ENCODE measurements around the gene PPP1R12C.
"Not testable (repeated sequence)": the region's sequence is repeated elsewhere in the genome, so short reads cannot be mapped to it uniquely, and the experiment has no call there.

The PPP1R12C gene

DNA sequence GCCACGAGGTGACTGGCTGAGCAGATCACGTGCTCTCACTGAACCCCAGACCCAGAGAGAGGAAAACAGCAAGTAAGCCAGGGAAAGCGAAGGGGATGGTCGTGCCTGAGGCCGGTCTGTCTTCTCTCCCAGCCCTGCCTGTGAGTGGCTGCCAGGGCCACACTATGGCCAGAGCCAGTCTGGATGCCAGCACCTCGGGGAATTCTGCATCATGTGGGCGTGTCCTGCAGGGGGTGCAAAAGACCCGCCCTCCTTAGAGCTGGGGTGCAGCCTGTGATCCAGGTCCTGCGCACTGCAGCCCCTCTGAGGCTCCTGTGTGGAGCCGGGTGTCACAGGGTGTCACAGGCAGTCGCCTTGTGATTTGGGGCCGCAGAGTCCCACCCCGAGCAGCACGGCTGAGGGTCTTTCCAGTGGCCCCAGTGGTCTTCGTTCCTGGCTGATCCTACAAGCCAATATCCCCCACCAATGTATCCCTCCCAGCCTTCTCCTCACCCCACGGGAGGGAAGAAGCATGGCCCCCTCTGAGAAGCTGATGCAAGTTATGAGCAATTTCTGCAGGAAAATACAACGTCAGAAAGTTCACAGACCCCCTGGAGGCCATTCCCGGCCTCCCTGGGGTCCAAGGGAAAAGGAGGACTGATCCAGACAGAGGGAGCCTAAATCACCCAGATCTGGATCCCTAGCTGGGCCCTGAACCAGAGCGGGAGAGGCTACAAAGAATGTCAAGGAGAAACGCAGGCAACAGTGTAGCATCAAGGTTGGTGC, 7.7 kb downstream of the PPP1R12C start:
- DNase-seq: no peak

DNA sequence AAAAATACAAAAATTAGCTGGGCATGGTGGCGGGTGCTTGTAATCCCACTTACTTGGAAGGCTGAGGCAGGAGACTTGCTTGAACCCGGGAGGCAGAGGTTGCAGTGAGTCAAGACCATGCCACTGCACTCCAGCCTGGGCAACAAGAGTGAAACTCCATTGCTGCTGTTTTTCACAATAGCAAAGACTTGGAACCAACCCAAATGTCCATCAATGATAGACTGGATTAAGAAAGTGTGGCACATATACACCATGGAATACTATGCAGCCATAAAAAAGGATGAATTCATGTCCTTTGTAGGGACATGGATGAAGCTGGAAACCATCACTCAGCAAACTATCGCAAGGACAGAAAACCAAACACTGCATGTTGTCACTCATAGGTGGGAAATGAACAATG, 10.2 kb downstream of the PPP1R12C start:
- DNase-seq: not testable (repeated sequence)

DNA sequence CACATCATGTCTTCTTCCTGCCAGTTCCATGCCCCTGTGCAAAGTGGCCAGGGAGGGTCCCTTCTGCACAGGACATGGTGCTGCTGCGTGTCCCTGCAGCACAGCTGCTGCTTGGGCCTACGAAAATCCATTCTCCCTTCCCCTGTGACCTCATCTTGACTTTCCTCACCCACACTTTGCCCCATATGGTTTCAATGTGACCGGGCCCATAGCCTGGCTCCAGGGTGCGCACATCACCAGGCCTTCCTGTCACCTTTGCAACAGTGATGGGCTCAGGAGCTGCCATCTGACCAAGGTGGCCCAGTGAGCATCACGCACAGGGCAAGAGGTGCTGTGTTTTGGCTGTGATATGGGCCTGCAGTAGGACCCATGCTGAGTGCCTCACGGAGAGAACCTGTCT, 10.8 kb downstream of the PPP1R12C start:
- no peak for DNase-seq

DNA sequence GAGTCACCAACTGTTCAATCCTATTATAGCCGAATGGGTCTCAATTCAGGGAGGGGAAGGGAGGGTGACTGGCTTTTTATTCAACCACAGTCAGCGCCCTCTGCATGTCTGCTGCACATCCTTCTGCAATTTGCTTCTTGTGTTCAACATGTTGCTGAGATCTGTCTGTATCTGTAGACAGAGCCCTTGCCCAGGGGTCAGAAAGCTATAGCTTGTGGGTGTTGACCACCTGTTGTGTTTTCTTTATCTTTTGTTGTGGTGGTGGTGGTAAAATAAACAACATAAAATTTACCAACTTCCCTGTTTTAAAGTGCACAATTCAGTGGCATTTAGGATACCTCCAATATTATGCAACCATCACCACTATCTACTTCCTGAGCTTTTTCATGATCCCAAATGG, 12.2 kb downstream of the PPP1R12C start:
- DNase-seq: no peak

DNA sequence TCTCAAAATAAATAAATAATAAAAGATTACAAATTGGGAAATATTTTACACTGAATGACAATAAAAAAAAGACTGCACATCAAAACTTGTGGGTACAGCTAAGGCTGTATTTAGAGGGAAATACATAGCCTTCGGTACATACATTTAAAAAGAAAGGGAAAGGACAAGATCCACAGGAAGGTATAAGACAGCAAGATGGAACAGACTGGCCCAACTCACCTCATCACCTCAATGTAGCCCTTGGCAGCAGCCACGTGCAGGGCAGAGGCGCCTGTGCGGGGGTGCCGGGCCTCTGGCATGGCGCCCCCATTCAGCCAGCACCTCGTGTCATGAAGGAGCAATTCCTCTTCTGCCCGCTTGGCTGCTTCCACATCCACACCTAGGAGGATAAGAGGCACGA, 14.2 kb downstream of the PPP1R12C start:
- DNase-seq: no peak

DNA sequence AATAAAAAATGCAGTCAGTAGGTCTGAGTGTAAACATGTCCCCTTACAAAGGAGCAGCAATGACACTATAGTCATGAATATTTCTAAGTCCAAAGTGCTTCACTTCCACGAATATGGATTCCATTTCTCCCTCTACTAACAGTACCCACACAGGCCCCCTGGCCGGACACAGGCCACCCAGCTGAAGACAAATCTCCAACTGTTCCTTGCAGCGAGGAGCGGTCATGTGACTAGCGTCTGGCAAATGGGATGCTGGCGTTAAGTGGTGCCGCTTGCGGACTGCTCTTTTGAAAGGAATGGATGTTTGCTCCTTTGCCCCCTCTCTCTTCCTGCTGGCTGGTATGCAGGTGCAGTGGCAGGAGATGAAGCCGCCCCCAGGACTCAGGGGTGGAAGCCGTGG, 16.2 kb downstream of the PPP1R12C start:
- DNase-seq: no peak

DNA sequence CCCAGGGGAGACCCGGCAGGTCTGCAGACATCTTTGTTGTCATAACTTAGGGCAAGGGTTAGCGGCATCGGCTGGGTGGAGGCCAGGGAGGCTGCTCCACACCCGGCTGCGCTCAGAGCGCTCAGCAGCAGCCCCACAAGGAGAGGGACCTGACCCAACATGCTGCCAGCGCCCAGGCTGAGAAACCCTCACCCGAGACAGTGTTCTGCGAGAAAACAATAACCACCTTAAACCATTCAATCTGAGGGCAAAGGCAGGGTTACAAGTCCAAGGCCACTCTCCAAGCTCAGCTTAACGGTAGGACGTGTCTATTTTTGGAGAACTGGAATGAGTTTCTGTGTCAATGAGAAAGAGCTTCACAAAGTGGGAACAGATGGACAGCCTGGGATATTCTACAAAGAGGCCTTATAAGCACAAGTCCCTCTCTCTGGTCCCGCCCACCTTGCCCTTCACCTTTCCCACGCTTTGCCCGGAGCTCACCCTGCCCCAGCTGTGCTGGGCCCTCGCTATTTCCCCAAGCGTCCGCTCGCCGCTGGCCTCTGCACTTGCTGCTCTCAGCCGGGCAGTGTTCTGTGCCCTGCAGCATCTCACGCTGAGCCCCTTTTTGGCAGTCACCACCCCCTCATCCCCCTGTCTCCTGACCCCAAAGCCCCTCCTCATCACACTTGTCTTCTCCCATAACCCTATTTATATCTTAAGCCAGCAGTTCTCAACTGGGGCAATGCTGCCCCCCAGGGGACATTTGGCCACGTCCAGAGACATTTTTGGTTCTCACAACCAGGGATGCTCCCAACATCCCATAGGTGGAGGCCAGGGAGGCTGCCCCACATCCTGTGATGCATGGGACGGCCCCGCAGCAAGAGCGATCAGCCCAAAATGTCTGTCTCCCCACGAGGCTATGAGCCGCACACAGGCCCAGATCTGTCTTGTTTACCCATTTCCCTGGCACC, 17.6 kb downstream of the PPP1R12C start:
- DNase-seq: no peak

DNA sequence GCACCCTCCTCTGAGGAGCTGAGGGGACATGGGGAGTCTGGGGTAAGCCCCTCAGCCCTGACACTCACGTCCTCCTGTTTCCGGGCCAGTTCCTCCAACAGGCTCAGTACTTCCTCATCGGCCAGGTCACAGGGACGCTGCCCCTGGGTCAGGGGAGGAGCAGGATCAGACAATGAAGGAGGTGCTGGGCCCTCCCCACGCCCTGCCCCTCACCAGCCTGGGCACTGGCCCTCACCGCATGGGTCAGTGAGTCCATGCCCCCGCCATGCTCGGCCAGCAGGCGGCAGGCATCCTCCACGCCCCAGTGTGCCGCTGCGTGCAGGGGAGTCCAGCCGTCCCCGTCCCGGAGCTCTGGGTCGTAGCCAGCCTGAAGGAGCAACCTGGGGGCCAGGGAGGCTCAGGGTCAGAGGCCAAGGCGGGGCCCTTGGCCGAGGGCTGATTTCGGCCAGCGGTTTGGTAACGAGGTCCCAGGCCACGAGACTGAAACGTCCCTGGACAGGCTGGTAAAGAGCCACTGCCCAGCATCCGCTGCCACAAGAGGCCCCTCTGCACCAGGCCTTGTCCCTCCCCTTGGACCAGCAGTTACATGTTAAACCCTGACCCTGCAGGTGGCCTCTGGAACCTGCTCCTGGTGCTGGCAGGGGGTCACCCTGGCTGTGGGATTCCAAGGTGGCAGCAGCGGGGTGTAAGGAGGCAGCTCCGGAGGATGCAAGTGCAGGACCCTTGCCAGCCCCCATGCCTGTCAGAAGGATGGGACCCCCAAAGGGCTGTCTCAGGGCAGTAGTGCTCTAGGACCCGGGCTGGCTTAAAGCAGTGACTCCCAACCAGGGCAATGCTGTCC, 18.5 kb downstream of the PPP1R12C start:
- no peak for DNase-seq

DNA sequence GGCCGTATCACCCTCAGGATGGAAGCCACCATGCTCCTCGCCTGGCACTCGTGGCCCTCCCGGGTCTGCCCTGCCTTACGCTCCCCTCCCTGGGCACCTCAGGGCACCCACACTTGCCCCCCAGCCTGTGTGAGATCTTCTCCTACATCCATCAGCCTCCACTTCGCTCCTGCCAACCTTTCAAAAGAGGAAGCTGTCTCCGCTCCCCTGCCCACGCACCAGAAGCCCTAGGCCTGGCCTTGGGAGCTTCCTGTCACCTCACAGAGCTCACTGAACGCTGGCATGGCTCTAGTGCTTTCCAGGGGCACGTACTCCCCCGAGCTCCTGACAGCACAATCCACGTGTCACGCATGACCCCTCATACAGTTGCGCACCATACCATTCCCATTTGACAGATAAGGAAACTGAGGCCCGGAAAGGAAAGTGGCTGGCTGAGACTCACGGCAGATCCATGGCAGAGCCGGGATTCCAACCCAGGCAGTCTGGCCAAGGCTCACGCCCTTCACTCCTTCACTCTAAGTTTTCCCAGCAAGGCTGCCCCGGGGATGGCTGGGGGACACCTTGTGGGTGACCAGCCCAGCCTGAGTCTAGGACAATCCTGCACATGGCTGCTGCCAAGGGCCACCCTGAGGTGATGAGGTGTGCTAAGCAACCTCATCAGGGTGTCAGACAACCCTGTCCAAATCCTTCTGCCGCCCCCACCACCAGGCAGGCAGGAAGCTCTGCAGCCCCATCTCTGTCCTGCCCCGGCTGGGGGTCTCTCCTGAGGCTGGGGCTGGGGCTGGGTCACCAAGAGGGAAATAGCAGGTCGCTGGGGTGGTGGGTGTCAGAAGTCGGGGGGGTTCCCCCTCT, 19.3 kb downstream of the PPP1R12C start:
- no peak for DNase-seq

DNA sequence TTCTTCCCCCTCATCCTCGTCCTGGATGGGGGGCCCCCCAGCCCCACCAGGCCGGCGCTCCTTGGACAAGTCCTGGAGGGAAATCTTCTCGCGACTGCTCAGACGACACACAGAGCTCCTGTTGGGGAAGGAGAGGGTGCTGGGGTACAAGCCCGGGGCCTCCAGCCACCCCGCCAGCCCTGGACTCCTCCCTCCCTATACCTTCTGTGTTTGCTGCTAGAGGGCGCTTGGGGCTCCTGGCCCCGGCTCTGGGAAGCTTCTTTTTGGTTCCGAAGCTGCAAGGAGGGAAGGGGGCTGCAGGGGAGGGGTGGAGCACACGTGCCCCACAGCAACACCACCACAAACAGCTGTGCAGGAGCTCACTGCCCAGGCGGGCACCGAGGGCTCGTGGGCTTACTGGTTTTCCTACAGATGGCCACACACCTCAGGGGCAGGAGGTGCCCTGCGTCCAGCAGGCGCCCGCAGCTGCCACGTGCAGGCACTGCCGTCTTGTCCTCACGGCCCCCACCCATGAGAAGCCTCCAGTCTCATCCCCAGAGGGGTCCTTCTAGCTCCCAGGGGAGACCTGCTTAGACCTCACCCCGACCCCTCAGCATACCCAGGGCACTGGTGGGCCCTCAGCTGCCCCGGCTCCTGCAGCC, 21.3 kb downstream of the PPP1R12C start:
- no peak for DNase-seq

DNA sequence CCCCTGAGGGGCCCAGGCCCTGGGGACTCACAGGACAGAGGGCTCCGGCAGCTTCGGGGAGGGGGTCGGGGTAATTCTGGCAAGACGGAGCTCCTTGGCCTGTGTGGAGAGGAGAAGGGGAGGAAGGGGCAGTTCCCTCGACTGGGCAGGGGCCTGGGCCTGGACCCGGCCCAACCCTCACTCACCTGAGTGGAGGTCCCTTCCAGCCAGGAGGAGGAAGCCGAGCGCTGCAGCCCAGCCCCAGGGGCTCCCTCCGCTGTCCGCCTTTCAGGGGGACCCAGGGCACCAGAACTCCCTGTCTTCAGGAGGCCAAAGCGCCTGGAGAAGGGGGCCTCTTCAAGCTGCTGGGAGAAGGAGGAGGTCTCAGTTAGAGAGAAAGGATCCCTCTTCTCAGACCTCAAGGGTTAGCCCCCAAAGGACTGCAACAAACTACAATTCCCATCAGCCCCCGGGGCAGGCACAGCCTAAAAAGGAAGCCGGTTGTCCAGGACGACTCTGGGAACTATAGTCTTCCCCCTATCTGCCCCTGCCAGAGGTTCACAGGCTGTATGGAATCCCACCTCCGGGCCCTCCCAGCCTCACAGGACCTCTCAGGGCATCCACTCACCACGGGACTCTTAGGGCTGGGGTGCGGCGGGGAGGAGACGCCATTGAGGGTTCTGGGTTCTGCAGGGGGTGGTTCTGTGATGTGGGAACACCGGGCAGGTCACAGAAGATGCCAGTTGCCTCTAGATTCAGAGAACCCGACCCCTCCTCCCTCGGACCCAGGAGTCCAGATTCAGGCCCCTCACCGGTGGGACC, 22.0 kb downstream of the PPP1R12C start:
- no peak for DNase-seq

DNA sequence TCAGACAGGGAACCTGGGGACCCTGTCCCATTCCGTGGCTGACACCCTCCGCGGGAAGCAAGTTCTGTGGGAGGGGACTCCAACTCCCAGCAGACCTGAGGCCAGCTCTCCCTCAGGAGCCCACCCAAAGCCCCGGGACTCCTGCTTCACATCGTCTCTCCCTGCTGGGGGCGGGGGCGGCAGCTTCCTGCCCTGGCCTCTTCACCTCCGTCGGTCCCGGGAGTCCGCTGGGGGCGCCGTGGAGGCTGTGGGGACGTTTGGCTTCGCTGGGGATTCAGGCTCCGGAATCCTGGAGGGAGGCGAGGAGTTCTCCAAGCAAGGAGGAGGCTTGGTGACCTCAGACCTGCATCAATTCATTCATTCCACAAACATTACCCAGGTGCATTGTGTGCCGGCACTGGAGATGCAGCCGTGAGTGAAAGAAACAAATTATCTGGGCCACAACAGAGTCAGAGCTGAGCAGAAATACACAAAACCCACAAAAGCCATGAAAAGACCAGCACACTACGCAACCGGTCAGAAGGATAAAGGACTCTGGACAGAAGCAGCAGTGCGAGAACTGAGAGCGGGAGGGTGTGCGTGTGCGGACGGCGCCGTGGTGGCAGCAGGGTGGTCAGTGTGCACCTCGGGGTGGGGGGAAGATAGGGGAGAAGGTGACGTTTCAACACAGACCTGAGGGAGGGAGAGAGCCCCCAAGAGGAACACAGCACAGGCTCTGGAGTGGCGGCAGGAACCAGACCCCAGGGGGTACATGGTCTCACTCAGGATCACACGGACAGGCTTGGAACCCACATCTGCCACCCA, 22.8 kb downstream of the PPP1R12C start:
- DNase-seq: no peak

DNA sequence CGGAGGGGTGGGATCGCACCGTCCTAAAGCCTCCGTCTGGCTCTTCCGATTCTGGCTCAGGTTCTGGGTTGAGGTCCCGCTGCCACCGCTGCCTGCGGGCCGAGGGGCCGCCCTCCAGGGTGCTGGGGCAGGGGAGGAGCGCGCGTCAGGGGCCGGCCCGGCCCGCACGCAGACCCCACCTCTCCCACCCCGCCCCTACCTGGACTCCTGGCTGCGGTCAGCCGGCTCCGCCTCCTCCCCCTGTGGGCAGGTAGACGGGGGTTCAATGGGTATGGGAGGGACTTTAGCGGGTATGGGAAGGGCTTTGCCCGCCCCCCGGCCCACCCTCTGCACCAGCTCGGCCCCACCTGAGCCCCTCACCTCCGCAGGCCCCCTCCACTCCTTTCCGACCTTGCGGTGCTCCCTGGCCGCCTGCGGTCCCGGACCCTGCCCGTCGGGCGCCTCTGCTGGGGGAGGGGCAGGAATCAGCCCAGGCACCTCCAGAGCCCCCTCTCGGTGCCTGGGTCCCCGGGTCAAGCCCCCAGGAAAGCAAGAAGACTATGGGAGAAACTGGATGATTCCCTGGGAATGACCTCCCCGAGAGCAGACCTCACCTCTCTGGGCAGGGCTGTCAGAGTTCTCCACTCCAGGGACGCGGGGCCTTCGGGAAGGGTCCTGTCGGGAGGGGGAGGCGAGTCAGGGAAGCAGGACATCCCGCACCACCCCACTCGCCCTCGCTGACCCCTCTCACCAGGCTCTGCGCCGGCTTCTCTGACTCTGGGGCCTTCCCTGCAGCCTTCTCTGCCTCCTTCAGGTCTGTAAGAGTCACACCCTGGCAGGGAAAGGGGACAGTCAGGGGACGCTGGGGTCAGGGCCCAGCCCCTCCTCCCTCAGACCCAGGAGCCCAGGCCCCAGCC, 24.8 kb downstream of the PPP1R12C start:
- DNase-seq: no peak

DNA sequence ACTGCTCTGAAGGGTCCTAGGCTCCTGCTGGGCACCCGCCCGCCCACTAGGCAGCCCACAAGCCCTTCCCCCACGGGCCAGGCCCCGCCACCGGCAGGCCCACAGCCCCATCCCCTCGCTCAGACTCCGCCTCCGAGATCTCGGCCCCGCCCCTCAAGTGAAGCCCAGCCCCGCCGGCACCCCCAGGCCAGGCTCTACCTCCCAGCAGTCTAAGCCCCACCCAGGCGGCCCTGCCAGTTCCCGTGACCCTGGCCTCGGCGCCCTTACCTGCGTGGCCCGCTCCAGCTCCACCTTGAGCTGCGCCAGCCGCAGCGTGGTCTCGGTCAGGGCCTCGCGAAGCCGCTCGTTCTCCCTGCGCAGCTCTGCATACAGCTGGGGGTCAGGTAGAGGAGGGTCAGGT, 25.5 kb downstream of the PPP1R12C start:
- no peak for DNase-seq

DNA sequence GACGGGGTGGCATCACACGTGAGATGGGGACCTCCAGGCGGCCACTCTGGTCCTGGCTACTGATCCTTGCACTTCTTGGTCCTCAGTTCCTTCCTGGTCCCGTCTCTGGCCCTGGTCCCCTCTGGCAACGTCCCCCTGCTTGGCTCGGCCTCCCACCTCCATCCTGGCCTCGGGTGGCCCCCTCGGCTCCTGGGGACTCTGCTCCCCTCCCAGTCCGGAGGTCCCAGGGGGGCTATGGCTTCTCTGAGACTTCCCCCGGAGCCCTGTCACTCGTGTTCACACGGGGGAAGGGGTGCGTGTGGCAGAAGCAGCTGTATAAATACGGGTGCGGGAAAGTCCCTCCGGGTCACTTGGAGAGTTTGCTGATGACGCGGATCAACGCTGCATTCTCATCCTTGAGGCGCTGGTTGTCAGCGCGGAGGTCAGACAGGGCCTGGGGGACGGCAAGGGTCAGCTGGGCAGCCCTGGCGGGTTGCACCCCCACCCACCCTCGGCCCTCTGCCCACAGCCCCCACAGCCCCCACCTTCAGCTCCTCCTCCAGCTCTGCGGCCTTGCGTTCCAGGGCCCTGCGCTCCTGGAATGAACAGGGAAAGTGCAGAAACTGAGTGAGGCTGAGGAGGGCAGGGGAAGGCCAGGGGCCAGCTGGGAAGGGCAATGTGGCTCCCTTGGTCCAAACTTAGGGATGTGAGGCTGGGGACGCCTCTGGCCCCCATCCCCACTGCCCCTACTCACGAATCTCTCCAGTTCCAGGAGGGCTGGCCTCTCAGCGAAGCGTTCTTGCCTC, 26.1 kb downstream of the PPP1R12C start:
- no peak for DNase-seq

DNA sequence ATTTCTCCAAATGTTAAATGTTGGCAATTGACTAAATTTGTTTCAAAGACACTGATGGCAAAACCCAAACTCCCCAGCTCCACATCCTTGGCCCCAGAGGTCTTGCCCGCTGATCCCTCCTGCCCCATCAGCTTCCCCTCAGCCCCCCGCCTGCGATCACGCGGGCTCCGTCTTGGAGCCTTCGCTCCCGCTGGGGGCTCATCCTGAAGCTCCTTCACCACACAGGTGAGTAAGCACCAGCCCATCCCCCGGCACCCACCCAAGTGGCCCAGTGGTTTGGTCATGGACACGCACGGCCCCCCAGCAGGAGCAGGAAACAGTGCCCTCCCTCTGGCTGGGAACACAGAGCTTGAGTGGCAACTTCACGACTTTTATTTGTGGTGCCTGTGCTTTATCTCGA, 26.9 kb downstream of the PPP1R12C start:
- no peak for DNase-seq

DNA sequence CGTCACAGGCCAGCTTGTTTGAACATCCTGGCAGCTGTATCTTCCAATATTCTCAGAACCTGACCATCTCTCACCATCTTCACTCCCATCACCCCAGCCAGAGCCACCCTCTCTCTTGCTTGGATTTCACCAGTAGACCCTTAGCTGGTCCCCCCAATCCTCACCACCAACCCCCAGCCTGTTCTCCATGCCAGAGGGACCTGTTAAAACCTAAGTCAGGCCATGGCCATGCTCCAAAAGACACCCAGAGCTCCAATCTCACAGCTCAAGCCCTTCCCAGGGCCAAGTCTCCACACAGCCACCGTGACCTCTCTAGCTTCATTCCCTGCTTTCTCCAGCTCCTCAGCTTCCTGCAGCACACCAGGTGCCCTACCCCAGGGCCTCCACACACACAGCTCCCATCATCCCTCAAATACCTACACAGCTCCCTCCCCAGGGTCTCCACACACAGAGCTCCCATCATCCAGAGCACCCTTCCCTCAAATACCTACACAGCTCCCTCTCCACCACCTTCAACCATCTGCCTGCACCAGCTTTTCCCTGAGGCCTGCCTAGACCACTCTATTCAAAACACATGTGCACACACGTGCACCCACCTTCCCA, 28.0 kb downstream of the PPP1R12C start:
- DNase-seq: no peak

All from NCI-H1105 treated with DMSO at 0.1 percent for 48 hours (cell line).